Liver (tissue), 3 donors: Measurements from ENCODE around the gene S1PR1.
"Not testable (repeated sequence)": the region's sequence is repeated elsewhere in the genome, so short reads cannot be mapped to it uniquely, and the experiment has no call there.

Source experiments
- CTCF ChIP-seq: fragments of 150-350 bp; IDR thresholded peaks from 2 replicates; pipeline ENCODE4 v1.5.1; 2017; ENCODE audit warnings: improper control_type of control experiment, low read depth, low read length; ENCODE audit not compliant: missing input control
- RAD21 ChIP-seq, 2 donors: IDR thresholded peaks; 2 replicates each; pipeline ENCODE4 v1.6.1; 2016; ENCODE audit warnings: antibody characterized with exemption in 2 of 2, mild to moderate bottlenecking in 2 of 2
- donor health status: healthy.
- donor health status: healthy.

GRCh38 chr1:101218968-101219367 lies 17.9 kb upstream of the S1PR1 start:
- not testable (repeated sequence) for TF ChIP-seq CTCF
- peak; percentile 28 to 29 for TF ChIP-seq RAD21 (IDR thresholded peaks at IDR 0.05)
